Measurements from ENCODE around the gene TIMP2.

The TIMP2 gene

GRCh38 chr17:78812855-78813254 lies 112.3 kb downstream of the TIMP2 start:
- no peak for DNase-seq (ENCODE audit: low spot score)

GRCh38 chr17:78808163-78808562 lies 117.0 kb downstream of the TIMP2 start:
- no peak for DNase-seq (ENCODE audit: low spot score)

GRCh38 chr17:78806451-78806850 lies 118.7 kb downstream of the TIMP2 start:
- DNase-seq (ENCODE audit: low spot score), result no peak

- no peak for DNase-seq (ENCODE audit: low spot score)
These were observed 119.9 kb downstream of the TIMP2 start for GRCh38 chr17:78805301-78805700.

GRCh38 chr17:78804777-78805176 lies 120.4 kb downstream of the TIMP2 start:
- no peak for DNase-seq (ENCODE audit: low spot score)

- DNase-seq (ENCODE audit: low spot score), result no peak
These were observed 121.9 kb downstream of the TIMP2 start for GRCh38 chr17:78803186-78803845.
